Measurements from ENCODE around the gene PCDHGB7. TPM values are rescaled to one million over a fixed set of nuclear protein-coding genes. Genes with fewer than 3 reads are reported as not detected.

PCDHGB7 gene
- total RNA-seq, 1 experiment from 2014 or later: 10.5 TPM

DNA sequence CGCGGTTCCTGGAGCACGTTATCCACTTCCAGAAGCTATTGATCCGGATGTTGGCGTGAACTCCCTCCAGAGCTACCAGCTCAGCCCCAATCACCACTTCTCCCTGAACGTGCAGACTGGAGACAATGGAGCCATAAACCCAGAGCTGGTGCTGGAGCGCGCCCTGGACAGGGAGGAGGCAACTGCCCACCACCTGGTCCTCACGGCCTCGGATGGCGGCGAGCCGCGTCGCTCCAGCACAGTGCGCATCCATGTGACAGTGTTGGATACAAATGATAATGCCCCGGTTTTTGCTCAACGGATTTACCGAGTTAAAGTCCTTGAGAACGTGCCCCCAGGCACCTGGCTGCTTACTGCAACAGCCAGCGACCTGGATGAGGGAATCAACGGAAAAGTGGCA, 14.1 kb upstream of the PCDHGB7 start:
- CTCF ChIA-PET: interaction anchor here (0.6 to 1.7 kb wide), 9 partner anchors 10 to 160 kb away, joined by 3 to 15 read pairs (median 5); partner anchors contain the start of genes PCDHGA10, PCDHGA11, PCDHGA8 and PCDHGB3
- no peak for TF ChIP-seq KAT7 (CRISPR knock-in tag; IDR thresholded peaks at IDR 0.05; ENCODE audit: borderline replicate concordance)
- TF ChIP-seq ELF4 (CRISPR knock-in tag; IDR thresholded peaks at IDR 0.05; ENCODE audit: low read depth): no peak

GRCh38 chr5:141407790-141408505, 9.5 kb upstream of the PCDHGB7 start, which contains the start of gene PCDHGB6:
PCDHGB6 (plus strand) TSS chr5:141408021; CDS start chr5:141408203, 182 bp downstream.
- Mint-ChIP-seq H3K27ac (peak within 1 kb of the TSS; percentile 45; the same call in 1 of the 2 replicates), H3K4me3 (peak within 1 kb of the TSS; percentile 96), H3K4me1 (peaks cover 12% of the 10 kb centered on the region), H3K9me3 (peaks cover 18% of the 10 kb centered on the region), H3K36me3 (peaks cover 26% of the 10 kb centered on the region), H3K27me3 (ENCODE audit: low read depth) (peaks cover 19% of the 10 kb centered on the region)
- ChIA-PET POLR2A (interaction anchor here (0.6 to 1.2 kb wide), 2 partner anchors 10 to 163 kb away, joined by 3 to 6 read pairs; partner anchors contain the start of gene PCDHGB7), CTCF (interaction anchor here (0.6 to 2.9 kb wide), 62 partner anchors 8 to 314 kb away, joined by 3 to 31 read pairs (median 6); partner anchors contain the start of genes DIAPH1, HDAC3, PCDHB11 and PCDHB12)
- ATAC-seq (peak; percentile 92), DNase-seq (ENCODE audit: low spot score) (peak; percentile 86)
- TF ChIP-seq, protein P1, sequence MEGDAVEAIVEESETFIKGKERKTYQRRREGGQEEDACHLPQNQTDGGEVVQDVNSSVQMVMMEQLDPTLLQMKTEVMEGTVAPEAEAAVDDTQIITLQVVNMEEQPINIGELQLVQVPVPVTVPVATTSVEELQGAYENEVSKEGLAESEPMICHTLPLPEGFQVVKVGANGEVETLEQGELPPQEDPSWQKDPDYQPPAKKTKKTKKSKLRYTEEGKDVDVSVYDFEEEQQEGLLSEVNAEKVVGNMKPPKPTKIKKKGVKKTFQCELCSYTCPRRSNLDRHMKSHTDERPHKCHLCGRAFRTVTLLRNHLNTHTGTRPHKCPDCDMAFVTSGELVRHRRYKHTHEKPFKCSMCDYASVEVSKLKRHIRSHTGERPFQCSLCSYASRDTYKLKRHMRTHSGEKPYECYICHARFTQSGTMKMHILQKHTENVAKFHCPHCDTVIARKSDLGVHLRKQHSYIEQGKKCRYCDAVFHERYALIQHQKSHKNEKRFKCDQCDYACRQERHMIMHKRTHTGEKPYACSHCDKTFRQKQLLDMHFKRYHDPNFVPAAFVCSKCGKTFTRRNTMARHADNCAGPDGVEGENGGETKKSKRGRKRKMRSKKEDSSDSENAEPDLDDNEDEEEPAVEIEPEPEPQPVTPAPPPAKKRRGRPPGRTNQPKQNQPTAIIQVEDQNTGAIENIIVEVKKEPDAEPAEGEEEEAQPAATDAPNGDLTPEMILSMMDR (IDR thresholded peaks at IDR 0.05): peak; percentile 64
- TF ChIP-seq HMGXB4 (CRISPR knock-in tag; IDR thresholded peaks at IDR 0.05): peak; percentile 94

More for the DNA sequence above, 14.1 kb upstream of the PCDHGB7 start:
- peaks cover 17% of the 10 kb centered on the region for H3K27me3 Mint-ChIP-seq (ENCODE audit: low read depth)
- peaks cover 3% of the 10 kb centered on the region for H3K4me1 Mint-ChIP-seq
- DNase-seq (ENCODE audit: low spot score): no peak
- no peak for ATAC-seq
- no peak overlapping the region for H3K27ac Mint-ChIP-seq
- POLR2A ChIA-PET: no interaction called here
- no peak overlapping the region for H3K4me3 Mint-ChIP-seq
- peaks cover 43% of the 10 kb centered on the region for H3K9me3 Mint-ChIP-seq
- peaks cover 49% of the 10 kb centered on the region for H3K36me3 Mint-ChIP-seq

DNA sequence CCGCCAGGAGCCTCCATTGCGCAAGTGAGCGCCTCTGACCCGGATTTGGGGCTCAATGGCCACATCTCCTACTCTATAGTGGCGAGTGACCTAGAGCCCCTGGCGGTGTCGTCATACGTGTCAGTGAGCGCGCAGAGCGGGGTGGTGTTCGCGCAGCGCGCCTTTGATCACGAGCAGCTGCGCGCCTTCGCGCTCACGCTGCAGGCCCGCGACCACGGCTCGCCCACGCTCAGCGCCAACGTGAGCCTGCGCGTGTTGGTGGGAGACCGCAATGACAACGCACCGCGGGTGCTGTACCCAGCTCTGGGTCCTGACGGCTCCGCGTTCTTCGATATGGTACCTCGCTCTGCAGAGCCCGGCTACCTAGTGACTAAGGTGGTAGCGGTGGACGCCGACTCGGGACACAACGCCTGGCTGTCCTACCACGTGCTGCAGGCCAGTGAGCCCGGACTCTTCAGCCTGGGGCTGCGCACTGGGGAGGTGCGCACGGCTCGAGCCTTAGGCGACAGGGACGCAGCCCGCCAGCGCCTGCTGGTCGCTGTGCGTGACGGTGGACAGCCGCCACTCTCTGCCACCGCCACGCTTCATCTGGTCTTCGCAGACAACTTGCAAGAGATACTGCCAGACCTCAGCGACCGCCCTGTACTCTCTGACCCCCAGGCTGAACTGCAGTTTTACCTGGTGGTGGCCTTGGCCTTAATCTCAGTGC, 7.7 kb upstream of the PCDHGB7 start:
- POLR2A ChIA-PET: no interaction called here
- H3K9me3 Mint-ChIP-seq: peaks cover 15% of the 10 kb centered on the region
- no peak for ATAC-seq
- peaks cover 25% of the 10 kb centered on the region for H3K27me3 Mint-ChIP-seq (ENCODE audit: low read depth)
- H3K36me3 Mint-ChIP-seq: peaks cover 22% of the 10 kb centered on the region
- H3K4me1 Mint-ChIP-seq: peaks cover 17% of the 10 kb centered on the region
- peak overlapping the region; percentile 96 for H3K4me3 Mint-ChIP-seq
- H3K27ac Mint-ChIP-seq: peak overlapping the region; percentile 13; the same call in 1 of the 2 replicates
- no peak for DNase-seq (ENCODE audit: low spot score)
- TF ChIP-seq, protein P2, sequence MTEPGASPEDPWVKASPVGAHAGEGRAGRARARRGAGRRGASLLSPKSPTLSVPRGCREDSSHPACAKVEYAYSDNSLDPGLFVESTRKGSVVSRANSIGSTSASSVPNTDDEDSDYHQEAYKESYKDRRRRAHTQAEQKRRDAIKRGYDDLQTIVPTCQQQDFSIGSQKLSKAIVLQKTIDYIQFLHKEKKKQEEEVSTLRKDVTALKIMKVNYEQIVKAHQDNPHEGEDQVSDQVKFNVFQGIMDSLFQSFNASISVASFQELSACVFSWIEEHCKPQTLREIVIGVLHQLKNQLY (CRISPR knock-in tag; IDR thresholded peaks at IDR 0.05): no peak
- TF ChIP-seq USF1 (CRISPR knock-in tag; IDR thresholded peaks at IDR 0.05) (no peak), ERG (CRISPR knock-in tag; IDR thresholded peaks at IDR 0.05) (no peak), IRF1 (CRISPR knock-in tag; IDR thresholded peaks at IDR 0.05) (no peak)
- CTCF ChIA-PET: no interaction called here

Data from WTC11 (cell line).